HepG2 (cell line): ENCODE results near the gene EPB41L2. TPM values are rescaled to one million over a fixed set of nuclear protein-coding genes. Genes with fewer than 3 reads are reported as not detected.

Source experiments
- AGO1 ChIP-seq: fragments of 200-400 bp; formaldehyde crosslinking; IDR thresholded peaks from 2 replicates; pipeline ENCODE4 v1.6.1; 2017; ENCODE audit warnings: mild to moderate bottlenecking, low read depth, low read length, moderate library complexity; ENCODE audit not compliant: poor library complexity, severe bottlenecking
- ARNT2 ChIP-seq: sonication (generic); formaldehyde crosslinking; IDR thresholded peaks from 2 replicates; pipeline ENCODE4 v1.8.0; 2022; ENCODE audit warnings: mild to moderate bottlenecking, low read depth, missing genetic modification reagents, moderate library complexity
- ATF7-NPFF ChIP-seq: sonication (generic); formaldehyde crosslinking; IDR thresholded peaks from 2 replicates; pipeline ENCODE4 v1.8.1; 2023; ENCODE audit warnings: mild to moderate bottlenecking, low read depth, missing genetic modification reagents, moderate library complexity
- HMGXB3 ChIP-seq: sonication (generic); formaldehyde crosslinking; IDR thresholded peaks from 2 replicates; pipeline ENCODE4 v1.4.0; 2020; ENCODE audit warnings: missing genetic modification reagents, borderline replicate concordance
- IRF2 ChIP-seq: IDR thresholded peaks from 2 replicates; pipeline ENCODE4 v1.6.1; 2018; ENCODE audit warnings: missing genetic modification reagents, missing compliant biosample characterization
- KLF15 ChIP-seq: sonication (generic); formaldehyde crosslinking; IDR thresholded peaks from 2 replicates; pipeline ENCODE4 v1.8.1; 2023; ENCODE audit warnings: borderline replicate concordance, mild to moderate bottlenecking, inconsistent platforms, missing genetic modification reagents, mixed read lengths
- MEIS1 ChIP-seq: sonication (generic); formaldehyde crosslinking; IDR thresholded peaks from 2 replicates; pipeline ENCODE4 v1.9.0; 2021; ENCODE audit warnings: mild to moderate bottlenecking, missing genetic modification reagents, moderate library complexity, borderline replicate concordance
- NFYC ChIP-seq: IDR thresholded peaks from 2 replicates; pipeline ENCODE4 v1.6.1; 2016; ENCODE audit warnings: missing genetic modification reagents, missing compliant biosample characterization
- PHB2 ChIP-seq: fragments of 450-650 bp; IDR thresholded peaks from 2 replicates; pipeline ENCODE4 v1.6.1; 2018; ENCODE audit not compliant: partially characterized antibody
- PLRG1 ChIP-seq: fragments of 450-650 bp; conservative IDR thresholded peaks from 2 replicates; pipeline ENCODE4 v1.6.1; 2016
- POLR2AphosphoS5 ChIP-seq: IDR thresholded peaks from 2 replicates; pipeline ENCODE4 v1.6.1; 2012; ENCODE audit warnings: low read depth, low read length
- SMAD9 ChIP-seq: sonication (generic); formaldehyde crosslinking; IDR thresholded peaks from 2 replicates; pipeline ENCODE4 v1.5.1; 2020; ENCODE audit warnings: mild to moderate bottlenecking, missing genetic modification reagents
- SOX5 ChIP-seq: IDR thresholded peaks from 2 replicates; pipeline ENCODE4 v1.6.1; 2016; ENCODE audit warnings: borderline replicate concordance
- THAP11 ChIP-seq: IDR thresholded peaks from 2 replicates; pipeline ENCODE4 v1.6.1; 2016; ENCODE audit warnings: missing biosample characterization, missing genetic modification reagents
- ZBTB7A ChIP-seq: sonication (generic); formaldehyde crosslinking; IDR thresholded peaks from 2 replicates; pipeline ENCODE4 v1.8.0; 2022; ENCODE audit warnings: mild to moderate bottlenecking, missing genetic modification reagents
- ZNF468 ChIP-seq: sonication (generic); formaldehyde crosslinking; IDR thresholded peaks from 2 replicates; pipeline ENCODE4 v1.8.0; 2022; ENCODE audit warnings: mild to moderate bottlenecking, moderate library complexity, missing genetic modification reagents
- ZNF724P ChIP-seq: sonication (generic); formaldehyde crosslinking; IDR thresholded peaks from 2 replicates; pipeline ENCODE4 v1.8.0; 2022; ENCODE audit warnings: missing genetic modification reagents, borderline replicate concordance
- polyA plus RNA-seq, 8 experiments: library from polyadenylated mRNA; depleted of rRNA in 3 of 8; stranded (reverse) in 7 of 8; unstranded in 1 of 8; fragments of >200 nt; fragmentation: Illumina TruSeq in 4 of 8; extraction: Trizol in 4 of 8; gene quantifications; 2 replicates each; pipeline versions ENCODE4 v1.2.1 to v1.2.3, GENCODE V29; 2011 to 2016; ENCODE audit warnings: low read depth in 4 of 8, missing spikeins in 1 of 8, mixed read lengths in 1 of 8; ENCODE audit not compliant: insufficient read depth in 1 of 8
- total RNA-seq, 5 experiments: library from RNA; depleted of rRNA; stranded (reverse); fragments of >200 nt; fragmentation: Illumina TruSeq; extraction: Trizol; gene quantifications; 2 replicates each; pipeline ENCODE4 v1.2.3, GENCODE V29; 2016; ENCODE audit warnings: low read depth in 1 of 5
- TF ChIP-seq, protein P1 (sequence below): sonication (generic); formaldehyde crosslinking; IDR thresholded peaks from 2 replicates; pipeline ENCODE4 v1.8.0; 2022; ENCODE audit warnings: missing genetic modification reagents, mild to moderate bottlenecking, inconsistent platforms, borderline replicate concordance
- TF ChIP-seq, protein P2 (sequence below), 2 experiments: sonication (generic) in 1 of 2; formaldehyde crosslinking in 1 of 2; IDR thresholded peaks; 2 replicates each; pipeline versions ENCODE4 v1.5.1 to v1.6.1; 2011 to 2020; ENCODE audit warnings: borderline replicate concordance in 1 of 2, low read depth in 1 of 2, low read length in 1 of 2, mild to moderate bottlenecking in 1 of 2, missing genetic modification reagents in 1 of 2, moderate library complexity in 1 of 2

Gene EPB41L2
- total and polyA plus RNA-seq, 2 of the 13 experiments (the other 11 are each of a cell fraction or from before 2014, with no cell fraction given): 41.7 to 56.4 TPM

GRCh38 chr6:131038597-131039344 is 24.3 kb downstream of the EPB41L2 start (continued):
- TF ChIP-seq PLRG1 (no peak), ZNF724P (no peak), PHB2 (no peak), ZBTB7A (CRISPR knock-in tag) (no peak), AGO1 (no peak), ZNF468 (CRISPR knock-in tag) (no peak), ATF7-NPFF (CRISPR knock-in tag) (peak; percentile 30; the same call in 1 of the 2 replicates), IRF2 (CRISPR knock-in tag) (peak; percentile 99), ARNT2 (CRISPR knock-in tag) (peak; percentile 47), KLF15 (CRISPR knock-in tag) (no peak), SOX5 (CRISPR knock-in tag) (peak; percentile 97), HMGXB3 (CRISPR knock-in tag) (peak; percentile 72; the same call in 1 of the 2 replicates), THAP11 (CRISPR knock-in tag) (peak; percentile 79), MEIS1 (CRISPR knock-in tag) (peak; percentile 71; the same call in 1 of the 2 replicates), NFYC (CRISPR knock-in tag) (peak; percentile 42; the same call in 1 of the 2 replicates), SMAD9 (CRISPR knock-in tag) (no peak), POLR2AphosphoS5 (no peak)
- TF ChIP-seq, protein P1, sequence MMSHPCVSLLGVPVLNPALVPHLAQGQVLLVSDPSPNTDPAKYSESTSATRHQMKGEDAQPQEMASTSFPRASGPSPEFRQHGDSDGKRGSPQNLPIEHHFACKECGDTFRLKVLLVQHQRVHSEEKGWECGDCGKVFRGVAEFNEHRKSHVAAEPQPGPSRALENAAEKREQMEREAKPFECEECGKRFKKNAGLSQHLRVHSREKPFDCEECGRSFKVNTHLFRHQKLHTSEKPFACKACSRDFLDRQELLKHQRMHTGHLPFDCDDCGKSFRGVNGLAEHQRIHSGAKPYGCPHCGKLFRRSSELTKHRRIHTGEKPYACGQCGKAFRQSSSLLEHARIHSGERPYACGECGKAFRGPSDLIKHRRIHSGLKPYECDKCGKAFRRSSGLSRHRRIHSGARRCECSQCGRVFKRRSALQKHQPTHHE (CRISPR knock-in tag): no peak
- TF ChIP-seq, protein P2, sequence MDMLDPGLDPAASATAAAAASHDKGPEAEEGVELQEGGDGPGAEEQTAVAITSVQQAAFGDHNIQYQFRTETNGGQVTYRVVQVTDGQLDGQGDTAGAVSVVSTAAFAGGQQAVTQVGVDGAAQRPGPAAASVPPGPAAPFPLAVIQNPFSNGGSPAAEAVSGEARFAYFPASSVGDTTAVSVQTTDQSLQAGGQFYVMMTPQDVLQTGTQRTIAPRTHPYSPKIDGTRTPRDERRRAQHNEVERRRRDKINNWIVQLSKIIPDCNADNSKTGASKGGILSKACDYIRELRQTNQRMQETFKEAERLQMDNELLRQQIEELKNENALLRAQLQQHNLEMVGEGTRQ (IDR thresholded peaks at IDR 0.05; ENCODE audit: low read depth, low read length): no peak
- TF ChIP-seq, protein P2 (CRISPR knock-in tag; IDR thresholded peaks at IDR 0.05; ENCODE audit: borderline replicate concordance): no peak
